Measurements from ENCODE around the gene BCAS3.

DNA sequence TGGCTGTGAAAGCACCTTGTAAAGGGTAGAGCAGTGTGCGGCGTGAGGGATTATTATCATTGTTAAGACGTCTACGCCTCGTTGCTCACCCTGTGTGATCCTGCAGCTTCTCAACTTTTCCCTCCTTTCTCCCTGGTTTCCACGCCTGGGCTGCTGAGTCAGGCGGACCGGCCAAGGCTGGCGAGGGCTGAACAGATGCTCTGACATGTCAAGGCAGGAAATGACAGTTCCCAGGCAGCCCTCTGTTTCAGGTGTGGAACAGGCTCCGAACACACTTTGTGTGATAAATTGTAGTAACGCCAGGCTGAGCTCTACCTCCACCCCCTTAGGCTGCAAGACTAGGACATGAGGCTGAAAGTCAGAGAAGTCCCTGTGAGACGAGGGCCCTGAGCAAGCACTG lies 676.0 kb downstream of the BCAS3 start:
- TF ChIP-seq, protein P1, sequence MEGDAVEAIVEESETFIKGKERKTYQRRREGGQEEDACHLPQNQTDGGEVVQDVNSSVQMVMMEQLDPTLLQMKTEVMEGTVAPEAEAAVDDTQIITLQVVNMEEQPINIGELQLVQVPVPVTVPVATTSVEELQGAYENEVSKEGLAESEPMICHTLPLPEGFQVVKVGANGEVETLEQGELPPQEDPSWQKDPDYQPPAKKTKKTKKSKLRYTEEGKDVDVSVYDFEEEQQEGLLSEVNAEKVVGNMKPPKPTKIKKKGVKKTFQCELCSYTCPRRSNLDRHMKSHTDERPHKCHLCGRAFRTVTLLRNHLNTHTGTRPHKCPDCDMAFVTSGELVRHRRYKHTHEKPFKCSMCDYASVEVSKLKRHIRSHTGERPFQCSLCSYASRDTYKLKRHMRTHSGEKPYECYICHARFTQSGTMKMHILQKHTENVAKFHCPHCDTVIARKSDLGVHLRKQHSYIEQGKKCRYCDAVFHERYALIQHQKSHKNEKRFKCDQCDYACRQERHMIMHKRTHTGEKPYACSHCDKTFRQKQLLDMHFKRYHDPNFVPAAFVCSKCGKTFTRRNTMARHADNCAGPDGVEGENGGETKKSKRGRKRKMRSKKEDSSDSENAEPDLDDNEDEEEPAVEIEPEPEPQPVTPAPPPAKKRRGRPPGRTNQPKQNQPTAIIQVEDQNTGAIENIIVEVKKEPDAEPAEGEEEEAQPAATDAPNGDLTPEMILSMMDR (conservative IDR thresholded peaks at IDR 0.05; ENCODE audit: low read length), result no peak
- TF ChIP-seq EZH2phosphoT487 (IDR thresholded peaks at IDR 0.05; ENCODE audit: borderline replicate concordance, low read depth, low read length), result no peak
